ENCODE measurements around the gene CACNA2D3. TPM values are rescaled to one million over a fixed set of nuclear protein-coding genes. Genes with fewer than 3 reads are reported as not detected.

Gene CACNA2D3
- total and polyA plus RNA-seq, 4 donors: 0.38 to 2.5 (median 1.1) TPM

GRCh38 chr3:54305409-54306099 is 183.2 kb downstream of the CACNA2D3 start:
- Histone ChIP-seq H3K9ac (ENCODE audit: insufficient read depth in 1 of 2, low read length in 2 of 2) (no peak overlapping the region), H3K27ac (ENCODE audit: low read depth in 1 of 2, low read length in 1 of 2) (no peak overlapping the region), H3K27me3 (ENCODE audit: control insufficient read depth in 3 of 3, insufficient read depth in 3 of 3, low read length in 2 of 3) (peaks cover 0 to 4% (median 0%) of the 10 kb centered on the region in 3 donors), H3K4me1 (ENCODE audit: control insufficient read depth in 5 of 5, insufficient read depth in 5 of 5, low read length in 5 of 5) (peaks cover 0 to 10% (median 0%) of the 10 kb centered on the region in 5 donors), H3K9me3 (ENCODE audit: control insufficient read depth in 4 of 4, insufficient read depth in 3 of 4, low read length in 3 of 4) (peaks cover 0 to 5% (median 0%) of the 10 kb centered on the region in 4 donors), H3K4me3 (no peak overlapping the region), H3K36me3 (ENCODE audit: control insufficient read depth in 4 of 4, insufficient read depth in 4 of 4, low read length in 4 of 4) (no peaks in the 10 kb centered on the region)
- no peak for DNase-seq
- WGBS, 2 donors: 74 to 84% methylated on average over 3 of the region's 3 CpGs
- no peak for TF ChIP-seq CTCF (IDR thresholded peaks at IDR 0.05; ENCODE audit: control extremely low read depth, extremely low read depth)
- ATAC-seq (ENCODE audit: insufficient read depth, low FRiP score): no peak

- DNase-seq: no peak
- TF ChIP-seq CTCF (IDR thresholded peaks at IDR 0.05; ENCODE audit: control extremely low read depth, extremely low read depth): no peak
- peaks cover 0 to 19% (median 0%) of the 10 kb centered on the region in 5 donors for H3K4me1 ChIP-seq (ENCODE audit: control insufficient read depth in 5 of 5, insufficient read depth in 5 of 5, low read length in 5 of 5)
- H3K9ac ChIP-seq (ENCODE audit: insufficient read depth in 1 of 2, low read length in 2 of 2): no peak overlapping the region
- H3K36me3 ChIP-seq (ENCODE audit: control insufficient read depth in 4 of 4, insufficient read depth in 4 of 4, low read length in 4 of 4): no peaks in the 10 kb centered on the region
- no peak for ATAC-seq (ENCODE audit: insufficient read depth, low FRiP score)
- WGBS, 2 donors: 58 to 70% methylated on average over 4 of the region's 4 CpGs
- H3K9me3 ChIP-seq (ENCODE audit: control insufficient read depth in 4 of 4, insufficient read depth in 3 of 4, low read length in 3 of 4): peaks cover 0 to 5% (median 0%) of the 10 kb centered on the region in 4 donors
- H3K4me3 ChIP-seq: no peak overlapping the region
- H3K27ac ChIP-seq (ENCODE audit: low read depth in 1 of 2, low read length in 1 of 2): no peak overlapping the region
- peaks cover 0 to 4% (median 0%) of the 10 kb centered on the region in 3 donors for H3K27me3 ChIP-seq (ENCODE audit: control insufficient read depth in 3 of 3, insufficient read depth in 3 of 3, low read length in 2 of 3)
Observed at GRCh38 chr3:54307566-54308180, 185.3 kb downstream of the CACNA2D3 start.

- H3K9ac ChIP-seq (ENCODE audit: insufficient read depth in 1 of 2, low read length in 2 of 2): no peak overlapping the region
- H3K4me3 ChIP-seq: no peak overlapping the region
- DNase-seq (no peak), ATAC-seq (ENCODE audit: insufficient read depth, low FRiP score) (no peak)
- H3K4me1 ChIP-seq (ENCODE audit: control insufficient read depth in 5 of 5, insufficient read depth in 5 of 5, low read length in 5 of 5): peaks cover 0 to 18% (median 0%) of the 10 kb centered on the region in 5 donors
- WGBS, 2 donors: 67% methylated on average over 6 of the region's 6 CpGs
- no peaks in the 10 kb centered on the region for H3K36me3 ChIP-seq (ENCODE audit: control insufficient read depth in 4 of 4, insufficient read depth in 4 of 4, low read length in 4 of 4)
- H3K9me3 ChIP-seq (ENCODE audit: control insufficient read depth in 4 of 4, insufficient read depth in 3 of 4, low read length in 3 of 4): peaks cover 0 to 3% (median 0%) of the 10 kb centered on the region in 4 donors
- peaks cover 0 to 4% (median 0%) of the 10 kb centered on the region in 3 donors for H3K27me3 ChIP-seq (ENCODE audit: control insufficient read depth in 3 of 3, insufficient read depth in 3 of 3, low read length in 2 of 3)
- no peak for TF ChIP-seq CTCF (IDR thresholded peaks at IDR 0.05; ENCODE audit: control extremely low read depth, extremely low read depth)
- no peak overlapping the region for H3K27ac ChIP-seq (ENCODE audit: low read depth in 1 of 2, low read length in 1 of 2)
Observed at GRCh38 chr3:54309601-54310000, 187.2 kb downstream of the CACNA2D3 start.
